CD4-positive, alpha-beta T cell treated with Interleukin-1 beta for 1 hour (primary cell): ENCODE data around the gene FOXK2.

Source experiments
- DNase-seq, 2 donors: peaks; one replicate each; pipeline ENCODE4 v3.0.0-alpha.2; 2020 to 2022

Gene FOXK2

DNA sequence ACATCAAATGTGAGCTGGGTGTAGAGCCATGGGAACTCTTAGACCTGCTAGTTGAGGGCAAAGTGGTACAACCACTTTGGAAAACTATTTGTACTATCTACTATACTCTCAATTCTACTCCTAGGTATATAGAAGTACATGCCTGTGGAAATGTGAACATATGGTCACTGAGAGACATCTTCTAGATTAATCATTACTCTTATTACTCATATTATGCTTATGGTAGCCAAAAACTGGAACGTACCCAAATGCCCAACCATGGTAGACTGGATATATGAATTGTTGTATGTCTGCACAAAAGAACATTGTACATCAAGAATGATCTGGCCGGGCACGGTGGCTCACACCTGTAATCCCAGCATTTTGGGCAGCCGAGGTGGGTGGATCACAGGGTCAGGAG, 126.0 kb downstream of the FOXK2 start:
- no peak for DNase-seq

DNA sequence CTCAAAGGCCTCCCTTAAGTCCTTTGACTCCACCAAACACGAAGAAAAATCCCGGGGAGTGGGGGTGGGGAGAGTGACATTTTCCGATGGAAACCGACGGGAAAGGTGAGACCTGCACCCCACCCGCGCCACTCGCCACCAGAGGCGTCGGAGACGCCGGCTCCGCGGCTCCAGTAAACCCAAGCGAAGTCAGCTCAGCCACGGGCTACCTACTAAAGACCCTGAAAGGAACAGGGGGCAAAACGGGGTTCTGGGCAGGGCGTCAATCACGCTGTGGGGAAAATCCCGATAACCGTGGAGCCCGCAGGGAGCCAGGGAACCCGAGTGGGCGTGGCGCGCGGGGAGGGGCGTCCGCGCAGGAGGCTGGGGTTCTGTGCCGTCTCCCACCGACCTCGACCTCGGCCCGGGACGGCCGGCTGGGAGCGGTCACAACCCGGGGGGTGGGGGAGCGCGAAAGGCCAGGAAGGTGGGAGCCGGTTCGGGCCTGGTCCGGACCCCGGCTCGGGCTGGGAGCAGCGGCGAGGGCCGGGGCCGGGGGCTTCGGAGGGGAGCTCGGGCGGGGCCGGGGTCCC, 128.1 kb downstream of the FOXK2 start:
- DNase-seq: peak; percentile 28 to 55

DNA sequence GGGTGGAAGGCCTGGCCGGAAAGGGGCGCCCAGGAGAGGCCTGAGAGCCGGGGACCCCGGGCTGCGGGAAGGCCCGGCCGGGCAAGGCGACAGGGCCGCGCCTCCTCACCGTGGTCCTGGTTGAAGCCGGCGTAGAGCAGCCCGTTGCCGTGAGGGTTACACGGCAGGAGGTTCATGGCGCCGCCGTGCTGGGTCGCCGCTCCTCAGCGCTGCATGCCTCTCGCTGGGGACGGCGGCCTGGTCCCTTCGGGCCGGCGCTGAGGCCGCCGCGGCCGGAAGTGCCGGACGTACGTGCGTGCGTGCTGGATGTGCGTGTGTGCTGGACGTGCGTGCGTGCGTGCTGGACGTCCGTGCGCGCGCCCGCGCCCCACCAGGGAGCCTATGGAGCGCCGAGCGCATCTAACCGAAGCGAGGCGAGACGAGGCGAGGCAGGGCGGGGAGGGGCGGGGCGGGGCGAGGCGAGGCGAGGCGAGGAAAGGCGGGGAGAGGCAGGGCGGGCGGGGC, 128.7 kb downstream of the FOXK2 start, which contains the start of gene WDR45B:
TSS of gene WDR45B (minus strand) at position 280 of the 504 bp plus-strand sequence. CDS start at position 176, 104 bp downstream.
- peak; percentile 87 to 93 for DNase-seq

DNA sequence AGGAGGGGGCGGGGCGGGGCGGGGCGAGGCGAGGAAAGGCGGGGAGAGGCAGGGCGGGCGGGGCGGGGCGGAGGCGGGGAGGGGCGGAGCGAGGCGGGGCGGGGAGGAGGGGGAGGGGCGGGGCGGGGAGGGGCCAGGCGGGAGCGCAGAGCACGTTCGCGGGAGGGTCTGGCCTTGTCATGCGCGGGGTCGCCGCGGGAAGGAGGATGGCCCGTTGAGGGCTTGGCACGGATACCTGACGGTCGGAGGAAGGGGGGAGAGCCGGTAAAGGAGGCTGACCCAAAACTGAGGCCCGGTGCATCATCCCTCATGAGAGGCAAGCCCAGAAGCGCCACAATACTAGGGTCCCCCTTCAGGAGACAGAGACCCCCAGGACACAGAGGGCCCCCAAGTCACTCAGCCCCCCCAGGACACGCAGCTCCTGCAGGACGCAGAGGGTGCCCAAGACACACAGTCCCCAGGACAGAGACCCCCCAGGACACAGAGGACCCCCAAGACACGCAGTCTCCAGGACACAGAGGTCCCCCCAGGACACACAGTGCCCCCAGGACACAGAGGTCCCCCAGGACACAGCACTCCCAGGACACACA, 129.3 kb downstream of the FOXK2 start:
- no peak for DNase-seq

DNA sequence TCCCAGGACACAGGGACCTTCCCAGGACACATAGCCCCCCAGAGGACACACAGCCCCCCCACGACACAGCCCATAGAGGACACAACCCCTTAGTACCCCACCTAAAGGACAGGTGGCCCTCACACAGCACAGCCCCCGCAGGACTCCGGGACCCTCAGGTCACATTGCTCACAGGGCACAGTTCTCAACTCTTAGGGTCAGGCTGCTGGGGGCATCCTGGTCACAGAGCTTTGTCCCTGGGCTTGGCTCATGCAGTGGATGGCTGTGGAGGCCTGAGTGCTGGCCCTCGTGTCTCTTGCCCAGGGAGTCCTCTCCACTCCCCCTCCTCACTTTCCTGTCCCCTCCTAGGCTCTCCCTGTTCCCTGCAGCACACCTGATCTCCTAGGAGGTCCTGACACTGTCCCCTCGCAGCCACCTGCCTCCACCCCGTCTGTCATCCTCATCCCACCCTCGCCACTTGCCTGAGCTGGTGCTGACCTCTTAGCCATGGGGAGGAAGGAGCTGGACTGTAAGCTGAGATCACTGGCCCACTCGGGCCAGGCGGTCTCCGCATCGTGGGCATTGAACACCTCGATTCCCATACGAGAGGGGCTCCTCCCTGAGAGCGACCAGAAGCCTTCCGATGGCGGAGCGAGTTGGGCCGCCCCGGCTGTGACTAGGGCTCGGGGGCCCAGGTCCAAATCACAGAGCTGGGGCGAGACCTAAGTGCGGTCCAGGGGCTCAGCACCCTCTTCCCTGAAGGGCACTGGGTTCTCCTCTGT, 130.1 kb downstream of the FOXK2 start:
- DNase-seq: no peak

DNA sequence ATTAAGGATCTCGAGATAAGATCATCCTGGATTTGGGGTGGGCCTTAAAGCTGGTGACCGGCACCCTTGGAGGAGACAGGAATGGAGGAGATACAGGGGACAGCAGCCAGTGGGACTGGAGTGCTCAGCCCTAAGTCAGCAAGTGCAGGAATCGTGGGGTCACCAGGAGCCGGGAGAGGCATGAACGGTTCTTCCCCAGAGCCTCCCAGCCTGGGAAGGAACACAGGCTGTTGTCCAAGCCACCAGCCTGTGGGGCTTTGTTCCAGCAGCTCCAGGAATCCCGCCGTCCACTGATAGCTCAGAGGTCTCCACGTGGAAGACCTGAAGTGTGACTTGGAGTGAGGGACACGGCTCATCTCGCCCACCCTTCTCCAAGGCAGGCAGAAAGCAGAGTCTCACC, 131.2 kb downstream of the FOXK2 start:
- no peak for DNase-seq

DNA sequence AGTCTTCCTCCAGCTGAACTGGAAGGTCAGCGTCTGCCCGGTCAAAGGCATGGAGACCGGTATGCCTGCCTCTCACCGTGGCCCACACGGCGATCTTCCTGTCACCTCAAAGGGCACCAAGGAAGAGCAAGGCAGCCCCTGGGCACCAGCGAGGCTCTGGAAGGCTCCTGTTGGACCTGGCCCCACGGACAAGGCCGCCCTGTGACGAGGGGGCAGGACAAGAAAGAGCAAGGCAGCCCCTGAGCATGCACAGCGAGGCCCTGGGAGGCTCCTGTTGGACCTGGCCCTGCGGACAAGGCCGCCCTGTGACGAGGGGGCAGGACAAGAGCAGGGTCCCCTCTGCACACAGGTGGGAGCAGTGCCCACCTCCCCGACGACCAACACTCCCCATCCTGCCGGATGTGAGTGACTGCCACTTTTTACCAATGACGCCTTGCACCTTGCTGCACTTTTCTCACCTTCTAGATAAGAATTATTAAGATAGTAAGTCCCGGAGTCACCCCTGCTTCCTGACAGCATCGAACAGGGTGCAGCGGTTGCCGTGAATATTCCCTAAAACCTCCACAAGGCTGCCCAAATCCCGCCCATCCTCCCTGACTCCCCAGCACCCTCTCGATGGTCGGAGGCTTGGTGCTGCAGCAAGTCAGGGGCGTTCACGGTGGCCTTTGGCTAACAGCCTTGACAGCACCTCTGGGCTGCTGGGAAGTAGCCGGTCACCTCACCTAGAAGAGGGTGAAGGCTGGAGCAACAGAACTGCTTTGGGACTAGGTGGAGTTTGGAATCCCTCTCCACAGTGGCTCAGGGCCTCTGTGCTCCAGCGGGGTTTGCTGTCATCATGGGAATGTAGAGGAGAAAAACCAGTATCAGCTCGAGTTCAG, 134.4 kb downstream of the FOXK2 start:
- no peak for DNase-seq
